Activated gamma-delta T cell treated with anti-CD3 and anti-CD28 coated beads, Interleukin-2, amount 50 U/mL, for 16 hours (primary cell): ENCODE measurements around the gene BHMT.
"Not testable (repeated sequence)": the region's sequence is repeated elsewhere in the genome, so short reads cannot be mapped to it uniquely, and the experiment has no call there.

Experiments
- DNase-seq: peaks from one replicate; pipeline ENCODE4 v3.0.0-alpha.2; 2020; ENCODE audit warnings: low read depth

The BHMT gene

DNA sequence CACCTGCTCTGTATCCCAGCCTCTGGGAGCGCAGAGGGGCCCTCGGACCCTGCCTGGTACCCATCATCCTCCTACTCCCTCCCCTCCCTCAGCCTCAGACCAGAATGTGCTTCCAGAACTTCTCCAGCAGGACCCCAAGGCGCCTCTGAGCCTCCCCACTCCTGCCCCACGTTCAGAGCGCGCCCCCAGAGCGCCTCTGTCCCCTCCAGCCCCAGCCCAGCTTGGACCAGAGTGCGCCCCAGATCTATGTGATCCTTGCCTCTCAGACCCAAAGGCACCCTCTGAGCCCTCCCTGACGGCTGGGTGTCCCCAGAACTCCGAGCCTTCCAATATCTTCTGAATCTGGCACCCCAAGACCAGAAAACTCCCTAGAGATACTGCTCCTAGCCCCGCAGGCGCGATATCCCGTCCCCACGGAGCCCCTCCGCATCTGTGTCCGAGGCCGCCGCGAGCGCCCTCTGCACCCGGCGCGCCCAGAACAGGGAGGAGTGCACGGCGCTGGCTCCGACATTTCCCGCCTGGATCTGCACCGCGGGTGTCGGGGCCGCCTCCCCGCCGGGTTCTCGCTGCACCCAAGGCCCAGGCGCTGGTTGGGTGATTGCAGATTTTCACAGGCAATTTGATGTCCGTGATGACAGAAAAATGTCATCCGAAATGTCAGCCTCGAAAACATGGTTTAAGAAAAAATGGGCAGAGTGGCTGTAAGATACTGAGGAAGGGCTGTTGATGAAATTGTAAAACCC, 522 bp downstream of the BHMT start:
- DNase-seq, result no peak

DNA sequence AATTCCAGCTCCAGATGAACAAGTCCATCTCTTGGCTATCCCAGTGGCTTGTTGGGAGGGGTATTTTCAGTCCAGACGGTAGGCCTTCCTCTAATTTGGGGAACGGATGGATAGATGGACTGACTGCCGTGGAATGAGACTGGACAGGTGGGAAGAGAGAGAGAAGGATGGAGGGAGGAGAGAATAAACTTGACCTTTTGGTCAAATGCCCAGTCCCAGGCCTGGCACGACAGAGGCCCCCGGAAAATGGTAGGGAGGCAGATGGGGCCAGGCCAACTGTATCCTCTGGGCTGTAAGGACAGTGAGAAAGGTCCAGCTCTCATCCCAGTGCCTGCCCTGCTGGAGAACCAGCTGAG, 1.1 kb downstream of the BHMT start:
- no peak for DNase-seq

DNA sequence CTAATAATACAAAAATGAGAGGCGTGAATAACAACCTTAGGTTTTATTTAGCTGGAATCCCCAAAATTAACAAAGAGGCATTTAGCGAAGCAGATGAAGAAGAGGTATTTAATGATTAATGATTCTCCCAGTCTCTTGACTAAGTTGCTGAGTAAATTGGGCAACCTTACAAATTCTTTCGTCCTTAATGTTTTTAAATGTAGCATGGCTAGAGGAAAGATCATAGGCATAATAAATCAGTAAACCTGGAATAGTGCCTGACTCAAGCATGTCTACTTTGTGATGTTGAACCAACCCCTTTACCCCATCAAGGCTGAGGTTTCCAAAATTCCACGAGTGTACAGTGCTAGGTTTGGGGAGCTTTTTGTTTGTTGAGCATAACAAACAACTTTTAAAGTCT, 7.9 kb downstream of the BHMT start:
- no peak for DNase-seq

GRCh38 chr5:79120221-79120620, 8.6 kb downstream of the BHMT start:
- DNase-seq, result no peak

- no peak for DNase-seq
Measured at GRCh38 chr5:79122973-79123372, 11.4 kb downstream of the BHMT start.

DNA sequence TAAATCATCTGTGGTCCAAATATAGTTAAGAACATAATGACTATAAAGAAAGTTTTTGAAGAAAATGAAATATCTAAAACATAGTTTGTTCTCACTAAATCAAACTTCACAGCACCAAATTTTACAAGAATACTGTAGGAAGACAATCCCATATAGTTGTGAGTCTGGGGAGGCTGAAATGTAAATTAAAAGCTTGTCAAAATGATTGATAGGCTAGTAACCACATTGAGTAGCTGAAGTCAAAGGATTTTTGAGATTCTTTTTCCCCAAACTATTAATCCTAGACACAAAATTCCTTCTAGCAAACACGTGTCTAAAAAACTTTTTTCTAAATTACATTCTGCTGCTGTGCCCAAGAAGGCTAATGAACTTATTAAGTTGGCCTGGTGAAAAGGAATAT, 13.0 kb downstream of the BHMT start:
- DNase-seq, result no peak

DNA sequence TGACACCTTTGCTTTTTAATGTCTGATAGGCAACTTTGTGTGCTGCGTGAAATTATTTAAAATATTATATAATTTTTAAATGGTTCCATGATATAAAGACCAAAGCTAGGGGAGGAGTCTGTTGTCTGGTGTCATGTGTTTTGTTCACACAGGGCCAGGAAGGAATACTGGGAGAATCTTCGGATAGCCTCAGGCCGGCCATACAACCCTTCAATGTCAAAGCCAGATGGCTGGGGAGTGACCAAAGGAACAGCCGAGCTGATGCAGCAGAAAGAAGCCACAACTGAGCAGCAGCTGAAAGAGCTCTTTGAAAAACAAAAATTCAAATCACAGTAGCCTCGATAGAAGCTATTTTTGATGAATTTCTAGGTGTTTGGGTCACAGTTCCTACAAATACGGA, 19.2 kb downstream of the BHMT start:
- DNase-seq, result no peak

GRCh38 chr5:79133121-79133656, 21.6 kb downstream of the BHMT start:
- DNase-seq, result no peak

DNA sequence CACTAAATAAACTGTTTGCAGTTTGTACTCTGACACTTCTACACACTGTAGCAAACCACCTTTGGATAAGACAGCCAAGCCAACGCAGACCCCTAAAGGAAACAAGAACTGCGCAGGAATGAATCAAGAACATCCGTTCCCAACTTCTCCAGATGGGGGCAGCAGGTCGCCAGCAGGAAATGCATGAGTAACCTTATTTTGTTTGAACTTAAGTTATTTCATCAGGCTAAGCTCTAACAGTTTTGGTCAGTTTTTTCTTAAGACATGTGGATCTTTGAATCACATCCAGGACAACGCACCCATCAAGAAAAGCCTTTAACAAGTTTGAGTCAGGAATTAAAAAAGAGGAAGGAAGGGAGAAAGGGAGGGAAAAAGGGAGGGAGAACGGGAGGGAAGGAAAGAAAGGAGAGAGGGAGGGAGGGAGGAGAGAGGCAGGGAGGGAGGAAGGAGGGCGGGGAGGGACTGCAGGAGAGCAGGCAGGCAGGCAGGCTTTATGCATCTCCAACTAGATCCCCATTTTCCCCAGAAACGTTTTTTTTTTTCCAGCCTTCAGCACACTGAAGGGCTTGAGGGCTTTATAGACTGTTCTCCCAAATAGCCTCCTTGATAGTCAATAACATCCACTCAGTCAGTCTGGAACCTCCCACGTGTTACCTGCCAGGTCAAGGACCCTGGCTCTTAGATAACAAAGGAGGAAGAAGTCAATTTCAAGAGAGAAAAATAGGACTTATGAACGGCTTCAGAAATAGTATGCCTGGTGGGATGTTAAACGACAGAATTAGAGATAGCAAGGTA, 22.2 kb downstream of the BHMT start:
- DNase-seq, result peak; percentile 50

DNA sequence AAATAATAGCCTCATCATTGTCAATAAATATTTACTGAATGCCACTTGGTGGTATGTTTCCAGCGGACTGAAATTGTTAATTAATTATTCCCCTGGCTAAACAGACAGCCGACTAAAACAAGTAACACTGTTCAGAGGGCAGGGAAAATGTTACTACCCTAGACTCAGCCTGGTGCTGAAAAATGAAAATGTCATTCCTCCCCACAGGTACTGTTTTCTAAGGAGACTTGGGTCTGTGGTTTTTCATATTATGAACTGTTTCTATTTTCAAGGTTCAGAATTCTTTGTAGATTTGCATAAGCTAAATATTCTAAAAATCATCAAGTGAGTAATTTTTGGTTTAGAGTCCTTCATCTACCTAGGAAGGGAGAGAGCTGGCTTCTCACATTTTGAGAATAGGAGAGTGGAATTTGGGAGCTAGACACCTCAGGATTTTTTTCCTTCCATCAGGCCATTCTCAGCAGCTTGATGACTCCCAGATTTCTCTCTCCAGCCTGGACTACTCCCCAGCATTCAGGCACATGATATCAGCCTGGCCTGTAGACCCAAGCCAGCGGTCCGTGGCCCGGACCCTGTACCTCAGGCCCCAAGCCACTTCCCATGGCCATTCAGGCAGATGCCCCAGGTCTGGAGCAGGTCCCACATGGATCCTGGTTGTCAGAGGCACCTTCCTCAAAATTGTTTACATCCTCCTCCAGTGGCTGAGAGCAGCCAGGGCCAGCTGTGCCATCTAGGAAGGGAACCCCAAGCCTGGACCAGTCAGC, 24.4 kb downstream of the BHMT start:
- DNase-seq, result no peak

- no peak for DNase-seq
Measured at GRCh38 chr5:79136618-79137017, 25.0 kb downstream of the BHMT start.

GRCh38 chr5:79140553-79140952, 28.9 kb downstream of the BHMT start:
- no peak for DNase-seq

- DNase-seq, result no peak
Measured at GRCh38 chr5:79143684-79144379, 32.2 kb downstream of the BHMT start.

DNA sequence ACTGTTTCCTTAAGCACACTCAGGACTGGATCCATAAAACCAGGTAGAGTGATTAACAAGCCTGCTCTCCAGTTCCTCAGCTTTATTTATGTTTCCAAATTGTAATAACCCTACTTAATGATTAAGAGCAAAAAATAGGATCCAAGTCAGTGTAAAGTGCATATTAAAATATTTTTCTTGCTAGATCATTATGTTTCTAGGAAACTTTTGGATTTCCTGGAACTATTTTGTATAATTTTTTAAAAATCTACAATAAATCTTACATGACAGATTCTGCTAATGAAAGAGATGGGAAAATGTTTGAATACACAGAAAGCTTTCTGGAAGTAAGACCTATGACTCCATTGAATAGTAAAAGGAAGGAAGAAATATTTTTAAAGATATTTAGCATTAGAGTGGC, 35.5 kb downstream of the BHMT start:
- no peak for DNase-seq

DNA sequence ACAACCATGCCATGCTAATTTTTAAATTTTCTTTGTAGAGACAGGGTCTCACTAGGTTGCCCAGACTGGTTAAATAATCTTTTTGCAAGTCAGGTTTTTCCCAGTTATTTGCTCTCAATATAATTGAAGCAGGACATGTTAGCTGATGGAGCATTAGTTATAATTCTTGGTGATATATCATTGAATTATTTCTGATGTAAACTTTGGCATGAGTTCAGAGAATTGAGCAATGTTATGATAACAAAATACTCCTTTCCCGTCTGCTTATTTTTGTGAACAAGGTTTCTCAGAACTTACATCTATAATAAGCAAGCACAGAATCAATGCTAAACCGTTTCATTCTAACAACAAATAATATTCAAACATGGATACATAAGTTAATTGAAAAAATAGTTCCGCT, 37.8 kb downstream of the BHMT start:
- DNase-seq, result no peak

DNA sequence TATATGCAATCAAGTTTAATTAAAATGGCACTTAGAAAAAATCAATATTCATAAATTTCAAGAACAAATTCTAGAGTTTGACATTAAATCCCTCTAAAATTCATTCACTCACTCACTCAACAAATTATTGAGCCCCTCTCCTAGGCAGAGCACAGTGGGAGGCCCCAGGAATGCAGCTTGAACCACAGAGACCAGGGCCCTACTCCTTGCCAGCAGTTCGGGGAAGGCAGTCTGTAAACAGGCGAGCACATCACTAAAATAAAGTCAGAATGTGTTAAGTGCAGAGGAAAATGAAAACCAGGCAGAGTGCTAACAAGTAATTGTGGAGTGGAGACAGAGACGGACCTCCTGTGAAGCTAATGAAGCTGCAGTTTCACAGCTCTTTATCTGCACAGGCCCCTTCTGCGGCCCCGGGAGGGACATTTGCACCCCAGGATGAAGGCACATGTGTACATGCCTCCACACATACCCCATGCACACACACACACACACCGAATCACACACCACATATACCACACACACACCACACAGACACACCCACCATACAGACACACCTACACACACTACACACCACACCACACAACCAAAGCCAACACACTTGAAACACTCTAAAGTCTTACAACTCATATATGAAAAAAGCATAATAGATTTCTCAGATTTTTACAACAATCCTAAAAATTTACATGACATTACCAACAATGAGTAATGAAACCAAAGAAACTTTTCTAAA, 40.5 kb downstream of the BHMT start:
- no peak for DNase-seq

DNA sequence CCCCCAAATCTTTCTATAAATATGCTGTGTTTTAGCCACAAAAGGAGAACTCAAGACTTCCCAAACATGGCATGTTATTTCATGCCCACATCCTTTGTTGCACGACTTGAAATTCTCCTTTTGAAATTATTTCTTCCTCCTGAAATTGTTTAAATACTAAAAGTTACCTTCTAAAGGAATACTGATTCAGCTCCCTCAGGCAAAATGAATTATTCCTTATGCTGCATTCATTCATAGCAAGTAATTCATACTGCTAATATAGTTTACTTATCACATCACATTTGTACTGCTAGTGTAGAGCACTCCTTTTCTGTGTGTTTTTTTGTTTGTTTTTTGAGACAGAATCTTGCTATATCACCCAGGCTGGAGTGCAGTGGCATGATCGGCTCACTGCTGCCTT, 45.7 kb downstream of the BHMT start:
- no peak for DNase-seq

GRCh38 chr5:79161647-79162046, 50.0 kb downstream of the BHMT start:
- DNase-seq, result not testable (repeated sequence)

GRCh38 chr5:79168031-79168430, 56.4 kb downstream of the BHMT start:
- DNase-seq, result no peak

- no peak for DNase-seq
Measured at GRCh38 chr5:79170661-79171060, 59.1 kb downstream of the BHMT start.

- no peak for DNase-seq
Measured at GRCh38 chr5:79171635-79172245, 60.1 kb downstream of the BHMT start.
